ENCODE results near the gene C16orf86. TPM values are rescaled to one million over a fixed set of nuclear protein-coding genes. Genes with fewer than 3 reads are reported as not detected.
A peak's percentile ranks its signal among the peaks of the same experiment; 100 is the strongest.

C16orf86 gene
- polyA plus RNA-seq, 1 of the 3 experiments (the other 2 are of a cell fraction): 4.3 TPM

DNA sequence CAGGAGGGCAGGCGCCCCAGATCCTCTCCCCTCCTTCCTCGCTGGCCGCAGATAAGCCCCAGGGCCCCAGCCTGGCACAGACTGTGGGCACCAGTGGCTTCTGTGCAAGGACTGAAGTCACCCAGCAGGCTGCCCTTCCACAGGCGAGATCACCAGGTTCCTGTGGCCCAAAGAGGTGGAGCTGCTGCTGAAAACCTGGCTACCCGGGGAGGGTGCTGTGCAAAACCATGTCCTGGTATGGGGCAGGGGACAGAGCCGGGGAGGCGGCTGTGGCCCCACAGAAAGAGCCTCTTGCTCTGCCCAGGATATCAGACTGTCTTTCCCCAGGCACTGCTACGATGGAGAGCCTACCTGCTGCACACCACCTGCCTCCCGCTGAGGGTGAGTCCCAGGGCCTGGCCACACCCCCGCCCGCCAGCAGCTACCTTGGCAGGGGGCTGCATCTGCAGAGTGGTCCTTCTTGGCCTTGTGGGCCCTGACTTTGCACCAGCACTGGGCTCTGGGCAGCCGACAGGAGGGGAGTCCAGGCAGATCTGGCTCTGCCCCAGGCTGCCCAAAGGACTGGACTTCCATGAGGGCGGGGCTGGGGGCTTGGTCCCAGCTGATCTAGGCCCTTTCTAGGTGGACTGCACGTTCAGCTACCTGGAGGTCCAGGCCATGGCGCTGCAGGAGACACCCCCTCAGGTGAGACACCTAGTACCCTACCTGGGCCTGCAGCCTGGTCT, 21.1 kb upstream of the C16orf86 start:
- H3K27ac ChIP-seq (ENCODE audit: low read depth in 2 of 2, low read length in 1 of 2): no peak overlapping the region
- no peaks in the 10 kb centered on the region for H3K27me3 ChIP-seq (ENCODE audit: insufficient read depth)
- 0 out of 2 replicates have a peak overlapping the region, but pooled peaks have one; percentile 57 for H3K4me2 ChIP-seq
- no peaks in the 10 kb centered on the region for H4K20me1 ChIP-seq (ENCODE audit: insufficient read depth)
- ChIA-PET POLR2A (interaction anchor here (0.5 to 1.4 kb wide), 3 partner anchors 15 to 98 kb away, joined by 4 to 5 read pairs (median 4); partner anchors contain the start of gene ACD), CTCF (interaction anchor here (0.6 to 16.5 kb wide), 42 partner anchors 9 to 320 kb away, joined by 3 to 263 read pairs (median 6); partner anchors contain the start of genes ACD, AGRP, ATP6V0D1 and C16orf86)
- H3K9ac ChIP-seq: no peak overlapping the region
- H2AFZ ChIP-seq (ENCODE audit: low read depth): no peak overlapping the region
- WGBS (ENCODE audit: low lambda C conversion rate): 67% methylated on average over 3 of the region's 15 CpGs
- H3K79me2 ChIP-seq (ENCODE audit: insufficient read depth): no peaks in the 10 kb centered on the region
- DNase-seq: no peak
- peaks cover 0 to 4% of the 10 kb centered on the region in 2 experiments; a peak in 1 of 4 replicates for H3K4me1 ChIP-seq (ENCODE audit: control insufficient read depth in 1 of 2, insufficient read depth in 2 of 2, low read depth in 1 of 2, low read length in 1 of 2)
- TF ChIP-seq RAD21 (IDR thresholded peaks at IDR 0.05; ENCODE audit: low read length): no peak
- no peak for TF ChIP-seq RCOR1 (IDR thresholded peaks at IDR 0.05; ENCODE audit: low read length)
- no peaks in the 10 kb centered on the region for H3K9me3 ChIP-seq
- H3F3A ChIP-seq (replicated peaks; ENCODE audit: insufficient read depth): no peaks in the 10 kb centered on the region
- H3K4me3 ChIP-seq (ENCODE audit: low read depth in 2 of 2, low read length in 1 of 2): 0 out of 4 replicates have a peak overlapping the region, but pooled peaks of 1 of the 2 experiments have one; percentile 41
- H3K9me2 ChIP-seq: no peaks in the 10 kb centered on the region
- H3K36me3 ChIP-seq (replicated peaks in 1 of 2; ENCODE audit: control insufficient read depth in 1 of 2, insufficient read depth in 2 of 2, low read length in 1 of 2): no peaks in the 10 kb centered on the region

DNA sequence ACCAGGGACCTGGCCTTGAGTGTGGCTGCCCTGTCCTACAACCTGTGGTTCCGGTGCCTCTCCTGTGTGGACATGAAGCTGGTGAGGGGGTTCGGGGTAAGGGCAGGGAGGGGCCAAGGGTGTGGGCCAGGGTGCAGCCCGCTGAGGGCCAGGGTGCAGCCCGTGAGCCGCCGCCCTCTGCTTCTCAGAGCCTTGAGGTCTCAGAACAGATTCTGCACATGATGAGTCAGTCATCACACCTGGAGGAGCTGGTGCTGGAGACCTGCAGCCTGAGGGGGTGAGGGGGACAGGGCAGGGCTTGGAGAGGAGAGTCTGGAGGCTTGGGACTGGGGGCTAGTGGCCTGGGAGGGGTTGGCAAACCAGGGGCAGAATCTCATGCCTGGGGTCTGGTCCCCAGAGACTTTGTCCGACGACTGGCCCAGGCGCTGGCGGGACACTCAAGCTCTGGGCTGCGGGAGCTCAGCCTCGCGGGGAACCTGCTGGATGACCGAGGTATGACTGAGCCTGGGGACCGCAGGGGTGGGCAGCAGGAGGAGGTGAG, 19.4 kb upstream of the C16orf86 start:
- Histone ChIP-seq H3K4me1 (ENCODE audit: control insufficient read depth in 1 of 2, insufficient read depth in 2 of 2, low read depth in 1 of 2, low read length in 1 of 2) (peaks cover 0 to 4% of the 10 kb centered on the region in 2 experiments; a peak in 1 of 4 replicates), H3K9ac (no peak overlapping the region), H3K79me2 (ENCODE audit: insufficient read depth) (no peaks in the 10 kb centered on the region), H3F3A (replicated peaks; ENCODE audit: insufficient read depth) (no peaks in the 10 kb centered on the region), H3K4me3 (ENCODE audit: low read depth in 2 of 2, low read length in 1 of 2) (no peak overlapping the region), H3K27me3 (ENCODE audit: insufficient read depth) (no peaks in the 10 kb centered on the region), H3K9me3 (no peaks in the 10 kb centered on the region), H3K4me2 (no peak overlapping the region), H4K20me1 (ENCODE audit: insufficient read depth) (peaks cover 2% of the 10 kb centered on the region; the same call in 1 of the 2 replicates), H3K36me3 (replicated peaks in 1 of 2; ENCODE audit: control insufficient read depth in 1 of 2, insufficient read depth in 2 of 2, low read length in 1 of 2) (no peaks in the 10 kb centered on the region), H2AFZ (ENCODE audit: low read depth) (no peak overlapping the region), H3K27ac (ENCODE audit: low read depth in 2 of 2, low read length in 1 of 2) (no peak overlapping the region), H3K9me2 (no peaks in the 10 kb centered on the region)
- DNase-seq: peak; percentile 32
- 81% methylated on average over 6 of the region's 15 CpGs for WGBS (ENCODE audit: low lambda C conversion rate)
- ChIA-PET POLR2A (interaction anchor here (1.2 kb wide), 1 partner anchor 13 kb away, joined by 6 read pairs; the partner anchor contains the start of gene ACD), CTCF (interaction anchor here (0.7 to 16.5 kb wide), 8 partner anchors 13 to 598 kb away, joined by 3 to 263 read pairs (median 31); partner anchors contain the start of genes ACD, CTCF, PARD6A and PLA2G15)
- no peak for TF ChIP-seq FOXJ3 (CRISPR knock-in tag; IDR thresholded peaks at IDR 0.05)
- TF ChIP-seq, protein P1, sequence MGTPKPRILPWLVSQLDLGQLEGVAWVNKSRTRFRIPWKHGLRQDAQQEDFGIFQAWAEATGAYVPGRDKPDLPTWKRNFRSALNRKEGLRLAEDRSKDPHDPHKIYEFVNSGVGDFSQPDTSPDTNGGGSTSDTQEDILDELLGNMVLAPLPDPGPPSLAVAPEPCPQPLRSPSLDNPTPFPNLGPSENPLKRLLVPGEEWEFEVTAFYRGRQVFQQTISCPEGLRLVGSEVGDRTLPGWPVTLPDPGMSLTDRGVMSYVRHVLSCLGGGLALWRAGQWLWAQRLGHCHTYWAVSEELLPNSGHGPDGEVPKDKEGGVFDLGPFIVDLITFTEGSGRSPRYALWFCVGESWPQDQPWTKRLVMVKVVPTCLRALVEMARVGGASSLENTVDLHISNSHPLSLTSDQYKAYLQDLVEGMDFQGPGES (IDR thresholded peaks at IDR 0.05; ENCODE audit: low read depth, low read length): no peak
- TF ChIP-seq EZH2phosphoT487 (IDR thresholded peaks at IDR 0.05; ENCODE audit: borderline replicate concordance, low read depth): no peak
- TF ChIP-seq GABPA (IDR thresholded peaks at IDR 0.05; ENCODE audit: low read depth): no peak
- no peak for TF ChIP-seq MAX (IDR thresholded peaks at IDR 0.05; ENCODE audit: low read depth)
- TF ChIP-seq CHD2 (IDR thresholded peaks at IDR 0.05; ENCODE audit: low read length, partially characterized antibody): no peak
- TF ChIP-seq FOXM1 (IDR thresholded peaks at IDR 0.05; ENCODE audit: low read depth): no peak
- no peak for TF ChIP-seq TEAD4 (IDR thresholded peaks at IDR 0.05; ENCODE audit: borderline replicate concordance, insufficient read depth)
- no peak for TF ChIP-seq ELF1 (IDR thresholded peaks at IDR 0.05)
- no peak for TF ChIP-seq RXRA (IDR thresholded peaks at IDR 0.05; ENCODE audit: borderline replicate concordance, low read depth)
- no peak for TF ChIP-seq TCF12 (IDR thresholded peaks at IDR 0.05)
- no peak for TF ChIP-seq EP300 (IDR thresholded peaks at IDR 0.05; ENCODE audit: borderline replicate concordance in 1 of 2, low read depth in 1 of 2, low read length in 1 of 2)
- TF ChIP-seq ZBTB33 (IDR thresholded peaks at IDR 0.05; ENCODE audit: borderline replicate concordance, low read depth): no peak
- TF ChIP-seq, protein P2, sequence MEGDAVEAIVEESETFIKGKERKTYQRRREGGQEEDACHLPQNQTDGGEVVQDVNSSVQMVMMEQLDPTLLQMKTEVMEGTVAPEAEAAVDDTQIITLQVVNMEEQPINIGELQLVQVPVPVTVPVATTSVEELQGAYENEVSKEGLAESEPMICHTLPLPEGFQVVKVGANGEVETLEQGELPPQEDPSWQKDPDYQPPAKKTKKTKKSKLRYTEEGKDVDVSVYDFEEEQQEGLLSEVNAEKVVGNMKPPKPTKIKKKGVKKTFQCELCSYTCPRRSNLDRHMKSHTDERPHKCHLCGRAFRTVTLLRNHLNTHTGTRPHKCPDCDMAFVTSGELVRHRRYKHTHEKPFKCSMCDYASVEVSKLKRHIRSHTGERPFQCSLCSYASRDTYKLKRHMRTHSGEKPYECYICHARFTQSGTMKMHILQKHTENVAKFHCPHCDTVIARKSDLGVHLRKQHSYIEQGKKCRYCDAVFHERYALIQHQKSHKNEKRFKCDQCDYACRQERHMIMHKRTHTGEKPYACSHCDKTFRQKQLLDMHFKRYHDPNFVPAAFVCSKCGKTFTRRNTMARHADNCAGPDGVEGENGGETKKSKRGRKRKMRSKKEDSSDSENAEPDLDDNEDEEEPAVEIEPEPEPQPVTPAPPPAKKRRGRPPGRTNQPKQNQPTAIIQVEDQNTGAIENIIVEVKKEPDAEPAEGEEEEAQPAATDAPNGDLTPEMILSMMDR (IDR thresholded peaks at IDR 0.05): no peak
- TF ChIP-seq FOSL2 (IDR thresholded peaks at IDR 0.05; ENCODE audit: borderline replicate concordance, low read depth): no peak
- no peak for TF ChIP-seq RCOR1 (IDR thresholded peaks at IDR 0.05; ENCODE audit: low read length)
- TF ChIP-seq YY1 (IDR thresholded peaks at IDR 0.05; ENCODE audit: low read depth): no peak
- TF ChIP-seq SMC3 (IDR thresholded peaks at IDR 0.05; ENCODE audit: low read depth, low read length): no peak
- TF ChIP-seq GATA2 (CRISPR knock-in tag; IDR thresholded peaks at IDR 0.05): no peak
